CD4-positive, alpha-beta T cell treated with Interleukin-6 at 100 ng/mL for 8 hours (primary cell): ENCODE data around the gene UMPS.
"Not testable (repeated sequence)": the region's sequence is repeated elsewhere in the genome, so short reads cannot be mapped to it uniquely, and the experiment has no call there.

ENCODE experiments used
- DNase-seq: peaks from one replicate; pipeline ENCODE4 v3.0.0-alpha.2; 2020; ENCODE audit warnings: mixed read lengths, low spot score

Gene UMPS

DNA sequence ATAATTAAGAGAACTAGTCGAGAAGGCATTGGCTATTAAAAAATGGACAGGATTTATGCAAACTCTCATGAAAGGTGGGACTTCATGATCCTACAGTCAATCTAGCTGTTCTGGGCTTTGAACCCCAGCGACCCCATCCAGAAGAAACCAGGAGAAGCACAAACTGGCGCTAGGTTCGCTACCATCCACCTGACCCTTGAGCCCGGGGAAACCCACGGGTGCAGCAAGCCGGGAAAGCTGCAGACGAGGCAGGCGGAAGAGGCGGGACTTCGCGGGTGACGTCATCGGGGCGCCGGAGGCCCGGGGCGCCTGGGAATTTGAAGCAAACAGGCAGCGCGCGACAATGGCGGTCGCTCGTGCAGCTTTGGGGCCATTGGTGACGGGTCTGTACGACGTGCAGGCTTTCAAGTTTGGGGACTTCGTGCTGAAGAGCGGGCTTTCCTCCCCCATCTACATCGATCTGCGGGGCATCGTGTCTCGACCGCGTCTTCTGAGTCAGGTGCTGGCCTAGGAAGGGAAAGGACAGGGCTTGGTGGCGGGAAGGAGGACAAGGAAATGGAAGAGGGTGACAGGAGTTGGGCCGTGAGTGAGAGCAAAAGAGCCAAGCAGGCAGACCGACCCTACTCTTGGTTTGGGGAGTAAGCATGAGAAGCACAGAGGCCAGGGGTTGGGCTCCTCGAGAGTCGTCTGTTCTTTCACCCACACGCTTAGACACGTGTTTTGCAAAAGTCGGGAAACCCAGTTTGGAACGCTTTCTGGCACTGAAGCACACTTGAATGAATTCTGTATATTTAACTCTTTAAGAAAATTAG is at the start of gene UMPS:
TSS of gene UMPS (plus strand) at position 324 of the 812 bp plus-strand sequence. CDS start at position 344, 20 bp downstream.
- peak; percentile 91 for DNase-seq

DNA sequence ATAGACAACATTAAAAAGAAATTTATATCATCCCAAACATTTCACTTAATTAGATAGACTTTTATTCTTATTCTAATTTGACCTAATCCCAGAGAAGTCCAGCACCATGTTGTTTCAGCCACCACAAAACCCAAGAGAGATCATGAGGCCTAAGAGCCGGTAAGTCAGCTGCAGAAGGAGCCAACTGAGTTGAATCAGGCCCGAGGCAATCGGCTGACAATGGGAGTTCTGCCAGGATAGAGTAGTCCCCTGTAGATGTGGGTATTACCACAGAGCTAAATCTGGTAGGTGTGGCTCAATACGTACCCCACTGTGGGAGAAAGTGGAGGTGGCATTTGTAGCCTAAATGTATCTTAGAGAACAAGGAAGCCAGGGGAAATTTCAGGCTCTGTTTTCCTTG is 49.7 kb upstream of the UMPS start:
- no peak for DNase-seq

DNA sequence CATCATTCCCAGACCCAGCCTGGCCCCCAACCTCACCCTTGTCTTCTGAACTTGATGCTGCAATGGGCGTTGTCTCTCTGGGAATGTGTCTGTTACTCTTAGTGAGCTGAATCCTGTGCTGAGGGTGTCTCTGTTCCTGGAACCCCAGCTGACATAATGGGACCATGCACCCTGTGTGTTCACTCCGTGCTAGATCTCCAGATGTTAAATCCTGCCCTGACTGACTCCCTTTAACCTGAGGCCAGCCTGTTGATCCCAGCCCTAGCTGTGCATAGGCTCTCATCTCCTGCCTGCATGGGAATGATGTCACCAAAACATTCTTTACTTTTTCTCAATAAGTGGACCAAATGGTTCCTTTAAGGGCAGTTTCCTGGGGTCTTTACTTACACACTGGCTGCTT is 48.0 kb upstream of the UMPS start:
- no peak for DNase-seq

DNA sequence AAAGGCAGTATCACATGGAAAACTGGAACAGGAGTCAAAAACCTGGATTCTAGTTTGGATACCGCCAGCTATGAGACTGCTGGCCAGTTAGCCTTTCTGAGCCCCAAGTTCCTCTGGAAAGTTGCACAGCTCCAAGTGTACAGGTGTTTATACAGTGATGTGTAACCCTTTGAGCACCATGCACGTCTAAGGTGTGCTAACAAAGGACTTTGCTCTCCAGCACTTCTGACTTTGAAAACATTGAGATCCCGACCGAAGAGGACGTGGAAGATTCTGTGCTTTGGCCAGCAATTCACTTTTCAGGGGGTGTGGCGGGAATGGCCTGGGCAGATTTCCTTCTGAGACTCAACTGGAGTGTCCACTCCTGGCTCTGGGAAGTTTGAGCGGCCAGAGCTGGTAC is 45.8 kb upstream of the UMPS start:
- DNase-seq, result no peak

DNA sequence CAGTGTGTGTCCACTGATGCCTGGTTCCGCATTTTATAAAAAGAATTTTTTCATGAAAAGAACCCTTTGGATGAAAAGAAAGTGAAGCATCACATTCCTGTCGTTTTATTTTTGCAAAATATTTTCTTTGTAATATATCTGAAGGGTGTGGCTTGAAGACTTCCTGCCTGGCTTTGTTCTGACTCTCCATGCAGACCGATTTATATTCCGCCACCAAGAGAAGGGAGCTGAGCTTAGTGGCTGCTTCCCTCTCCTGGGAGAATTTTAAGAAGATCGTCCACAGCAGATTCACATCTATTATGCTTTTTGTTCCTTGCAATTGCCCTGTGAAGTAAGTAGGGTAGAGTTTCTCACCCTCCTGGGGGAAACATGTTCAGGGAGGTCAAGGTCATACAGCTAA is 45.2 kb upstream of the UMPS start:
- no peak for DNase-seq

DNA sequence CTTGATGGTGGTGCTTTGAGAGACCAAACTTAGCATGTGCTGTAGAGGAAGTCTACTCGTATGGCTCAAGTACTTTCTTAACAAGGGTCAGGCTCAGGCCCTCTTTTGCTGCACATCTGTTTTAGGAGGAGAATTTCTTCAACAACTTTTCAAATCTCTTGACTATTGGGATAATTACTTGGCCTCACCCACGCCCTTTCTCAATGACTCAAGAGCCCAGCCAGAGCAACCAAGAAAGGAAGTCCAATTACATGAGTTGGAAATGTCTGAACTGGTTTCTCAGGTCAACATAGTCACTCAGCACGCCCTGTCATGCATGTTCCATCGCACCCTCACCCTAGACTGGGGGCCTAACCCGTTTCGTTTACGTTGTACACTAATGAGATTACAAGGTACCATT is 44.8 kb upstream of the UMPS start:
- DNase-seq, result no peak

DNA sequence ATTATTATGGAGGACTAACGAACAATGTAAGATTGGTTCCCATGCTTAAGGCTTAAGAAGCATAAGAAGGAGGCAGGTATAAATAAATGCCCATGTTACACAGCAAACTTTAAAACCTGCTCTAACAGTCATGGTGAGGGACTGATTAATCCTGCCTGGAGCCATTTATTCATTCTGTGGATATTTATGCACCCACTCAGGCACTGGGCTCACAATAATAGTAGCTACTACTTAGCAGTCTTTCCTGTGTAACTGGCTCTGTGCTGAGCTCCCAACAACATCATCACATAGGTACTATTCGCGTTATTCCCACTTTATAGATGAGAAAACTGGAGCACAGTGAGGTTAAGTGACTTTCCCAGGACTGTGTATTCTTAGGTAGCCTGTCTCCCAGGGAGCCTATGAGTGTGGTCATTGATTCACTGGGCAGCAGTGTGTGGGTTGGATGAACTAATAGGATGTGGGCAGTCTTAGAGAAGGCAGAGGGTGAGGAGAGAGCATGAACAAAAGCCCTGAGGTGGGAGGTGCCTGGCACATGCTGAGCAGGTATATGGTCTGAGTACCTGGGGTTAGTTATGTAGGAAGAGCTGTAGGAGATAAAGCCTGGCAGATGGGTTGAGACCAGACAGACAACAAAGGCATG is 44.1 kb upstream of the UMPS start:
- DNase-seq, result no peak

DNA sequence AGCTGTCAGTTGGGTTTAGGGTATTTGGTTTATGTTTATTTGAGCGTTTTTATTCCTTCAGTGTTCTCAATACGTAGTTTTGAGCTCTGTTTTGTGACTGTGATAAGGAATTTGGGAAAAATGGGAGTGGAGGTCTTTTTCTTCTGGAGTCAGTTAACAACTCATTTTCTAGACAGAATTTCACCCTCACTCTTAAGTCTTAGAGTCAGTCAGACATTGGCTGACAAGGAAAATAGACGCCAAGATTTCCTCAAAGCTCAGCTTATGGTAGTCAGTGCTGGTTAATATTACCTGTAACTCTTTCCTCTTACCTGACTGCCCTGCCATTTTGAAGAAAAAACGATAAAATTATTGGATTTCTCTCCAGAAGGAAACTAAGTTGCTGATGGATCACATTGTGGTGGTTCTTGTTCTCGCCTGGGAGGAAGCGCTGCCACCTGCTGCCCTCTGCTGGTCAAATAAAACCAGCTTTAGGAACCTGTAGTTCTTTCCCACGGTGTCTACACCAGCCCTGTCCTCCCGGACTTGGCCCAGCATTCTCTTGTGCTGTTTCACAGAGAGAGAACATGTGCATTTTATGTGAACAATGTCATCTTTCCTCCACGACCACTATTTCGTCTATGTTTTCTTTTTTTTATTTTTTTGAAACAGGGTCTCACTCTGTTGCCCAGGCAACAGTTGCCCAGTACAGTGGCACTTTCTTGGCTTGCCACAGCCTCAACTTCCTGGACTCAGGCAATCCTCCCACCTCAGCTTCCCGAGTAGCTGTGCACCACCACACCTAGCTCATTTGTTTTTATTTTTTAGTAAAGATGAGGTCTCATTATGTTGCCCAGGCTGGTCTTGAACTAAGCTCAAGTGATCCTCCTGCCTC is 41.4 kb upstream of the UMPS start:
- peak; percentile 62 for DNase-seq

DNA sequence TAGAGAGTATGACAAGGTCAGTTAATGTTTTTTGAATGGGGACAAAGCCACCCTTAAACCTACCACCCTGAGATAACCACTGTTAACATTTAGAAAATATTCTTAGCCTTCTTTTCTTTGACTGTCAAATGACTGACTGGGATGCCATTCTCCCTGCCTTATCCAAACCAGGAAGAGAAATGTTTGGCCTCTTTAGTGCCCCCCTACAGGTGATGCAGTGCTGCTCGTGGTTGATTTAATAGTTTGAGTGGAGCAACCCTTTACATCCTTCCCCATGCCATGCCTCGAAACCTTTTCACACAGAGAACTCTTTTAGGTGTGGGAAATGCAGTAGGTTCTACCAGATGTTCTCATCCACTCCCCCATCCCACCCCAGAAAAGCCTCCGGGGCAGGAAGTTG is 38.7 kb upstream of the UMPS start:
- DNase-seq, result no peak

DNA sequence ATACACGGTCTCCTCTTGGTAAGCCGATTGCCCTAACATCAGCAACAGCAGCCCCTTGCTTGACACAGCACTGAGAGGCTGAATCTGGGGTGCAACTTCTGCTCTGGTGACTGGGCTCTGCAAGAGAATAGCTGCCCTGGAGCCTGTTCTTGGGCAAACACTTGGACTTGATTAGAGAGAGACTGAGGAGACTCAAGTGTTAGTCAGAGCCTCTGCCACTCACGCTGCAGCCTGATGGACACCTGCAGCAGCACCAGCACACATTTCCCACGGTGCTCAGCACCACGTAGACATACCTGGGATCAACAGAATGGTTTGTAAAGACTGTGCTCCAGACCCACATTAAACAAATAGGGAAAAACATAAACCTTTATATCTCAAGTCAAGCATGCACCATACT is 35.8 kb upstream of the UMPS start:
- no peak for DNase-seq

DNA sequence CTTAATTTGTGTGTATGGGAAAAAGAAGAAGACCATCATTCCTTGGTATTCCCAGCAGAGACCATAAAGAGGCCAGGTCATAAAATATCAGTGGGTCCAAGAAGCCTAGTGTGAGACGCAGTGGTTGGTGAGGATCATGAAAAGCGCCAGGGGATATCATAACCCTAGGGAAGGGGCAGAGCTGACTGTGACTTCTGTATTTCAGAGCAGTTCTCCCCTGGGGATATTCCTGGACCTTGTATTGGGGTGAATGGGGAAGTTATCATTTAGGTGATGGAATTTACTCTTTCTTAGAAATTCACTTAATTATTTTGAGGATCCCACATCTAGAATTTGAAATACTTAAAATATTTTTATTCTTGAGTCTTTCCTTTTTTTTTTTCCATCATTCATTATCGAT is 34.9 kb upstream of the UMPS start:
- DNase-seq, result no peak

DNA sequence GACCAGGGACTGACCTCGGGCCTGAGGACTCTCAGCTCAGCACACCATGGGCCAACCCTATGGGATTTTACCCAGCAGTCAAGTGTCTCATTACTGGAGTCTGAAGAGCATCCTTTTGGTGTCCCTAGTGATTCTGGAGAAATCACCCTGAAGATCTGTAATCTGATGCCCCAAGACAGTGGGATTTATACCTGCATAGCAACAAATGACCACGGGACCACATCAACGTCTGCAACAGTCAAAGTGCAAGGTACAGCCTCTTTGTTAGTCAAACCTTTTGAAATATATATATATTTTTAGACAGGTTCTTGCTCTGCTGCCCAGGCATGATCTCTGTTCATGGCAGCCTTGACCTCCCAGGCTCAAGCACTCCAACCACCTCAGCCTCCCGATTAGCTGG is 34.2 kb upstream of the UMPS start:
- DNase-seq, result no peak

DNA sequence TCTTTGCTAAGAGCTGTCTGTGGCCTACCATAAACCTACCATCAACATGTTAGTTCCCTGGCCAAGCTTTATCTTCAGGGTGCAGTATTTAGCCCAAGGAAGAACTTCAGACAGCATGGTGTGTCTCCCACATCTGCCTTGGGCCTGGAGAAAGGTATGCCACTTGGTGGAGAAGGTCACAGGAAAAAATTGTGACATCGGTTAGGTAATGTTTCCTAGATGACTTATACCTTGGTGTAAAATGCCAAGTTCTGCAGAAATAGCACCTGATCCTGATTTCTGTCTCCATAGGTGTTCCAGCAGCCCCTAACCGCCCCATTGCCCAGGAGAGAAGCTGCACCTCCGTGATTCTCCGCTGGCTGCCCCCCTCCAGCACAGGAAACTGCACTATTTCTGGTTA is 33.0 kb upstream of the UMPS start:
- DNase-seq, result no peak

DNA sequence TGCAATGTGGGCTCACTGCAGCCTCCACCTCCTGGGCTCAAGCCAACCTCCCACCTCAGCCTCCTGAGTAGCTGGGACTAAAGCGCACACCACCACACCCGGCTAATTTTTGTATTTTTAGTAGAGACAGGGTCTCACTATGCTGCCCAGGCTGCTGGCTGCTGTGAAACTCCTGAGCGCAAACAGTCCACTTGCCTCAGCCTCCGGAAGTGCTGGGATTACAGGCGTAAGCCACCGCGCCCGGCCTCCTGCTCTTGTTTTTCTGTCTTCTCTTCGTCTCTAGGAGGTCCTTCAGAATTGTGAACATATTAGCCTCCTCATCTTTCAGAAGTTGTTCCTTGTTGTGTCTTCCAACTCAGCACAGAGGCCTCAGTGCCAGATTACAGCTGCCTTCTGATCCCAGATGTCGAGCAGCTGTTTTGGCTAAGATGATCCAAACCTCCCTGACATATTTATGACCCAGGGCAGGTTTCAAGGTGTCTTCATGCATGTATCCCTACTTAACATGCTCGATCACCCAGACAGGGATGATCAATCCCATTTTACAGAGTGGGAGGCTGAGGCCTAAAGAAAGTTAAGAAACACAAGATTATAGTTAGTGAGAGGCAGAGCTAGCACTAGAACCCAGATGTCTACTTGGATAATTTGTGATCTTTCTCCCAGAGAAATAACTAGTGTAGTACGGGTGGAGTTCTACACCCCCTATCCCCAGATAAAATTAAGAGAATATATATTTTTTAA is 32.1 kb upstream of the UMPS start:
- no peak for DNase-seq

DNA sequence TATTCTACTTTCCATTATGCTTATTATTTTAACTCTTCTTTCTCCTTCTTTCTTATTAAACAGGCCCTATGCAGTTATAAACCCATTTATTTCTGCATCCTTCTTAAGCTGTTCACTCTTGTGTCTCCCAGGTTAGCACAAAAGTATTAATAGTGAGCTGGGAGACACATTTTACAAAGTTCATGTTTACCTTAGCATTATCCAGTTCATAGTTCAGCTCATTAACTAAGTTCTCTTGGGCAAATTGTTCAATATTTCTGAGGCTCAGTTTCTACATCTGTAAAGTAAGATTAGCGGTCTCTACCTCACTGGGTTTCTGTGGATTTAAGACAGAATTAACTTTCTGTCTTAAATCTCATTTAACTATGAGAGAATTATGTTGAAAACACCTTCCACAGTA is 31.2 kb upstream of the UMPS start:
- no peak for DNase-seq

DNA sequence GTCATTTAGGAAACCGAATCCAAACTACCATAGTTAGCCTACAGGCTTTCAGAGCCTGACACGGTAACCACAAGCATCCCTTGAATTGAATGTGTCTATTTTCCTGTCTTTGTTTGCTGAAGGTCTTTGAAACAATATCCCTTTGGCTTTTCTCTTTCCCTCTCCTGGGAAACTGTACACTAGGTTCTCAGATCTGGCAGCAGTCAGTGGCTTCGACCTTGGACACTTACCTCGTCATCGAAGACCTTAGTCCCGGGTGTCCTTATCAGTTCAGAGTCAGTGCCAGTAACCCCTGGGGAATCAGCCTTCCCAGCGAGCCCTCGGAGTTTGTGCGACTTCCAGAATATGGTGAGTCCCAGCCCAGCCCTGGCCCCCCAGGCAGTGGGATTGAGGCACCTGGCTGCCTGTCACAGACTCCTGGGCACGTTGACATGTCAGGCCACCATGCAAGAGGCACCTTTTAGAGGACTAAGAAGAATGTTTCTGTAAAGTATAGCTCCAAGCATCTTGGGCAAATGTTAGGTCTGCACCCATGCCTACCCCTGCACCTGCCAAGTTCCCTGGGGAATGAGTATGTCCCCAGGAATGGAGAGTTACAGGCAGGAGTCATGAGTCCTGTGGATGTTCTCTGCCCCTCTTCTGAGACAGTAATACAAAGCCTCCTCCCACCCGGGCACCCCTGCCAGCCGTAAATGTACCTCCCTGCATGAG is 30.4 kb upstream of the UMPS start:
- DNase-seq, result no peak

DNA sequence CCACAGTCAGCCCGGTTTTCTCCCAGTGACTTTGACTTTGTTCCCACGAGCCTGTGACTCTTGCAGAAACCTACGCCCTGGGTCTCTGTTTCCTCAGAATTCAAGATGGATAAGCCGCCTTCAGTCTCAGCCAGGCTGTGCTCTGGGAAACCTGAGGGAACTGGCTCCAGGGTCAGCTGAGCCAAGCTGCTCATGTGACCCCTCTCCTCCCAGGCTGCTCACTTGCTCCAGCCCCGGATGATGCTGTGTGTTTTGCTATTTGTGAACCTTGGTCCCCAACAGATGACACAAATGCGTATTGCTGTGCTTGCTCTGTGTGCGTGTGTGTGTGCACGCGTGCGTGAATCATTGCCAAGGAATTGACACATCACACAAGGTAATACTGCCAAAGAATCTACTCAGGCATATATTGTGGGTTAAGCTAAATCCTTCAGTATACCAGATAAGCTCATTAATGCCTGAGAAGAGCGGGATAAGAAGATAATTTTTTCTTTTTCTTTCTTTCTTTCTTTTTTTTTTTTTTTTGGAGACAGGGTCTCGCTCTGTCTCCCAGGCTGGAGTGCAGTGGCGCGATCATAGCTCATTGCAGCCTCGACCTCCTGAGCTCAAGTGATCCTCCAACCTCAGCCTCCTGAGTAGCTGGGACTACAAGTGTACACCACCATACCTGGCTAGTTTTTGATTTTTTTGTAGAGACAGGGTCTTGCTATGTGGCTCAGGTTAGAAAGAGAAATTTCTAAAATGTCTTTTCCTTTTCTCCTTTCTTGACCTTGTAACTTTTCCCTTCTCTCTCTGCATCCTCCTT is 29.2 kb upstream of the UMPS start:
- DNase-seq, result no peak

DNA sequence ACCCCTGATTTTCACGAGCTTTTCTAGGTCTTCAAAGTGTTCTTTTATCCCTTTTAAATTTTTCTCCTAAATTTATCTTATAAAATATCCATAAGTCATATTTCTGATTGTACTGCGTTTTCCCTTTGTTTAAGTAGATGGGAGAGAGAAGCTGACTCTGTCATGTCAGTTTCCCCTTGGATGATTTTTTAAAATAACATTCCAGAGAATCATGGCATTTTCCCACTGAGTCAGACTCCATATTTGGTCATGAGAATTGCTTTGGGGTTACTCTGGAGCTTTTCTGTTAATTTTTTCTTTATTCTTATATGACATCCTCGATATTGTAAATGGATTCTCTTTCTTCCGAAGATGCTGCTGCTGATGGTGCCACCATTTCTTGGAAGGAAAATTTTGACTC is 28.6 kb upstream of the UMPS start:
- DNase-seq, result no peak

DNA sequence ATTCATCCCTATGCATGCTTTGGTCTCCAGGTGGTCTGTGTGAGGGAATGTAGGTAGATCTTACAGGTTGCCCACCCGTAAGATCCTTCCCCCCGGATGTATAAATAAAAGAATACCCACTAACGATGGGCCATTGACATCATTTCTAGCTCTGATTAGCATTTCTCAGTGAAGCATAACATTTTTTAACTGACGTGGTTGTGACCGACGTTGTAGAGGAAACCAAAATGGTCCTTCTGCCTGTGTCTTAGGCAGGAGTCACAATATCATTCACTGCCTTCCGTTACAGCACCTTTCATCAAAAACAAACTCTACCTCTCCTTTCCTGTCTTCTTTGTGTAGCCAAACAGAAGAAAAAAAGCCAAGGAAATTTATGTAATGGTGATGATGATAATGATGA is 27.3 kb upstream of the UMPS start:
- no peak for DNase-seq

DNA sequence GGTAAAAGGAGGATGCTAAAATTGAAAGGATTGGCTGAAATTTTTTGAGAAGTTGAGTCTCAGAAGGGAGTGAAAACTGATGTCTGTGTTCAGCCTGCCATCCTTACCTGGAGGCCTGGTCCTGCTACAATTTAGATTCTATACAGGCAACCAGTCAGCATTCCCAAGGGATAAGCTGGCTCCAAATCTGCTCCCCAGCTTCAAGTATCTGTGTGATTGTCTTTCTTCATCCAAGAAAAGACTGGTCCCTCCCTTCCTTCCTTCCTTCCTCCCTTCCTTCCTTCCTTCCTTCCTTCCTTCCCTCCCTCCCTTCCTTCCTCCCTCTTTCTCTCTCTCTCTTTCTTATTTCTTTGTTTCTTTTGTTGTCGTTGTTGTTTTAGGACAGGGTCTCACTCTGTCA is 24.7 kb upstream of the UMPS start:
- DNase-seq, result no peak

DNA sequence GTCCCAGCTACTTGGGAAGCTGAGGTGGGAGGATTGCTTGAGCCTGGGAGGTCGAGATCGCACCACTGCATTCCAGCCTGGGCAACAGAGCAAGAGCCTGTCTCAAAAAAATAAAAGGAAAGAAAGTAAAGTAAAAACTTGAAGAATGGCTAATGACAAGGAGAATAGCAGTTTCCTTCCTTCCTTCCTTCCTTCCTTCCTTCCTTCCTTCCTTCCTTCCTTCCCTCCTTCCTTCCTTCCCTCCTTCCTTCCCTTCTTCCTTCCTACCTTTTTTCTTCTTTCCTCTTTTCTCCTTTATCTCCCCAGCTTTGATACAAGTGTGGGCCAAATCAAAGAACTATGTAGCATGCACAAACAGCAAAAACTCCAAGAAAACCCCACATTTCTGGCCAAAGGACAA is 23.0 kb upstream of the UMPS start:
- not testable (repeated sequence) for DNase-seq
